ENCODE results near the gene CD276.
"Not testable (repeated sequence)": the region's sequence is repeated elsewhere in the genome, so short reads cannot be mapped to it uniquely, and the experiment has no call there.

Gene CD276

DNA sequence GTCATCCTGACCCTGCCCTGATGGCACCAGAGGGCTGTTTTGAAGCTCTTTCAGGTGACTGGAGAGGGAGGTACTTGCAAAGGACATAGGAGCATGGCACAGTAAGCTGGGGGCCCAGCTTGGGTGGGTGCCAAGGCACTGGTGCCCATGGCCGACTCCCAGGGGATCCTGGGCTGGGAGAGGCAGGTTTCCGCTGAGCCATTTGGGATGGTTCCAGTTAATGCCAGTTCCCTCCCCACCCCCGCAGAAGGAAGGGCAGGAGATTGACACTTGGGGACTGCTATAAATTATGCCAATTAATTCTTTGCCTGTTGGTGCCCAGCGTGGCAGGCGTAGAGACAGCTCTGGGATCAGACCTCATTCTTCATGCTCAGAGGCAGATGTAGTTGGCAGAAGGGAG lies 26.1 kb downstream of the CD276 start:
- DNase-seq, result no peak

DNA sequence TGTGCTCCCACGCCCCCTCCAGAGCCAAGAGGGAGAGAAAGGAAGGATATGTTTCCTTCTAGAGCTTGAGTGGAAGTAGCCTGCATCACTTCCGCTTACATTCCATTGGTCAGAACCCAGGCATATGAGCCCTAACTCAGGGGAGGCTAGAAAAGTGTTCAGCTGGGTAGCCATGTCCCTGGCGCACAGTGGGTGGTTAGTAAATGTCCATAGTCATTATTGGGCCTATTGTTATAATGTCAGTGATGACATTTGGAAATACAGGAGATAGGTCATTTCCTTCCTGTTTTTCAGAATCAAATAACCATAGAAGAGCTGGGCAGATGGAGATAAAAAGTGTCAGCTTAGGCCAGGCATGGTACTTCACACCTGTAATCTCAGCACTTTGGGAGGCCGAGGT lies 27.3 kb downstream of the CD276 start:
- no peak for DNase-seq

DNA sequence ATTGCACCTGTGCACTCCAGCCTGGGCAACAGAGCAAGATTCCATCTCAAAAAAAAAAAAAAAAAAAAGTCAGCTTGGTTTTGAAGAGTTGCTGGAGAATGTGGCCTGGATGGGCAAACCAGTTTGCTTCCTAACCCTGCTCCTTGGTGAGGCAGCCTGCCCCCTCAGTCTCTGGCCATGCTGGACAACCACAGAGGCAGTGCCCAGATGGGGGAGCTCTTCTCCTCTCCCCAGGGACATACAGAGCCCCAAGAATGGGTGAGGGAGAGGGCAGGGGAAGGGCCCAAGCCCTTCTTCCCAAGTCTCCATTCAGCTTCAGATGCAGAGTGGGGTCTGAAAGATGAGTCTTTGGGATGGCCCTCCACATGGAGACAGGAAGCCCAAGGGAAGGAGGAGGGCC lies 27.9 kb downstream of the CD276 start:
- no peak for DNase-seq

DNA sequence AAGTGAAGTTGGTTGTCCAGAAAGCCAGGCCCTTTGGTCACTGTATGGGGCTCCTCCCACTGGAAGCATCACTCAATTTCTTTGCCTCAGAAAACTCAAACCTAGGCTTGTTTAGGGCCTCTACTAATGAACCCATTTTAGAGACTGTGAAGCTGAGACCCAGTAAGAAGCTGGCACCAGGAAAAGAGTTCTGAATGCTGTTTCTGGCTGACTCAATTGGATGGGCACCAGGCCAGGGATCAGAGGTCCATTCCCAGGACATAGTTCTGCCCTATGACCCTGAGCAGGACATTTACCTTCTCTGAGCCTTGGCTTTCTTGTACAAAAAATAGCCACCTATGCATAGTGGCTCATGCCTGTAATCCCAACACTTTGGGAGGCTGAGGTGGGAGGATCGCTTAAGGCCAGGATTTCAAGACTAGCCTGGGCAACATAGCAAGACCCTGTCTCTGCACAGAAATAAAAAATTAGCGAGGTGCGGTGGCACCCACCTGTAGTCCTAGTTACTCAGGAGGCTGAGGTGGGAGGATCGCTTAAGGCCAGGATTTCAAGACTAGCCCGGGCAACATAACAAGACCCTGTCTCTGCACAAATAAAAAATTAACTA lies 30.6 kb downstream of the CD276 start:
- DNase-seq, result no peak

DNA sequence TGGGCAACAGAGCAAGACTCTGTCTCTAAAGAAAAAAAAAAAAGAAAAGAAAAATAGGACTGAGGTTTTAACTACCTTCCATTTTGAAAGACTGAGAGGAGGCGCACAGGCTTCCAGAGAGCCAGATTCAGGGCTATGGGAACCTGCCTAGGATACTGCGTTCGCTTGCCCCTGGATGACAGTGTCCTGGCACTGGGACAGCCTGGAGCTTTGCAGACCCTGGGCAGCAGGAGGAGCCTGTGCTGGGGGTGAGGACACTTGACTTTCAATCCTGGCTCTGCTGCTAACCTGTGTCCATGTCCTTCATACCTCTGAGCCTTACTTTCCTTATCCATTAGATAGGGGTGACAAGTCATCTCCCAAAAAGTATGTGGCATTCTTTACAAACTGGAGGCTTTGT lies 31.2 kb downstream of the CD276 start:
- no peak for DNase-seq

DNA sequence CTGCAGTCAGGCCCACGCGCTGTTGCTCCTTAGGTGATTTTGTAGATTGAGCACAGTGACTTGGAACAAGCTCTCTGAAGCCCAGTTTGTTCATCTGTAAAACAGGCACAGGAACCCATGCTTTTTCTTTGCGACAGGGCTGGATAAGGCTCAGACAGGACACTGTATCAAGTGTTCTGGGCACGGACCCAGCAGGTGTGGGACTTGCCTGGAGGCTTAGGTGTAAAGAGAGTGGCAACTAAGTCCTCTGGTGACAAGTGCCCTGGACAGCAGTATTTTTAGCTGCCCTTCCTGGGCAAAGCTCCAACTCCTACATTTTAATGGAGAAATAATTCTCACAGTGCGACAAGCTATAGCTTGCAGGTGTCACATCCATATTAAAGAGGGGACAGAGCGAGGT lies 32.2 kb downstream of the CD276 start:
- no peak for DNase-seq

DNA sequence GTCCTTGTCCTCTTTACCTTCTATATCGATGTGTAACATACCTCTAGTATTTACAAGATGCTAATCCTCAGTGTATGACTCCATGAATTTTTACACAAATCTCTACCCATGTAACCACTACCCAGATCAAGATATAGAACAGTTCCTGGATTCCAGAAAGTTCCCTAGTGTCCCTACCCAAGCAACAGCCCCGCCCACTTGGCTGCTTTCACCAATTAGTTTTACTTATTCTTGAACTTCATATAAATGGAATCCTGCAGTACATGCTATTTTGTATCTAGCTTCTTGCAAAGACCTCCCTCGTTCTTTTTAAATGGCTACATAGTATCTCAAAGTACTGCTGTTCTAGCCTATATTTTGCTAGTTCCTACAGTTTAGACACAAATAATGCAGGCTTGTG lies 33.0 kb downstream of the CD276 start:
- DNase-seq, result no peak

DNA sequence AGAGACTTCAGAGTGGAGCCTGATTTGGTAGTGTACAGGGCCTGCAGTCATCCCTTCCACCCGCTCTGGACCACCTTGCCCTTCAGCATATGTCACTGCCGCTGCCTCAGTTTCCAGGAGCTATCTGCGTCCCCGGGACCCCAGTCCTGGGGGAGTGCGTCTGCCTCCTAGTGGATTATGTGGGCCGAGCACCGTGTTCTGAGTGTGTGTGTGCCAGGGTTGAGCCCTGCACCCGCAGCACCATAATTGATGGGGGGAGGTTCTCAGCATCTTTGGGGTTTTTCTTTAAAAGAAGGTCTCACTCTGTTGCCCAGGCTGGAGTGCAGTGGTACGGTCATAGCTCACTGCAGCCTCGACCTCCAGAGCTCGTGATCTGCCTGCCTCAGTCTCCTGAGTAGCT lies 33.6 kb downstream of the CD276 start:
- no peak for DNase-seq

DNA sequence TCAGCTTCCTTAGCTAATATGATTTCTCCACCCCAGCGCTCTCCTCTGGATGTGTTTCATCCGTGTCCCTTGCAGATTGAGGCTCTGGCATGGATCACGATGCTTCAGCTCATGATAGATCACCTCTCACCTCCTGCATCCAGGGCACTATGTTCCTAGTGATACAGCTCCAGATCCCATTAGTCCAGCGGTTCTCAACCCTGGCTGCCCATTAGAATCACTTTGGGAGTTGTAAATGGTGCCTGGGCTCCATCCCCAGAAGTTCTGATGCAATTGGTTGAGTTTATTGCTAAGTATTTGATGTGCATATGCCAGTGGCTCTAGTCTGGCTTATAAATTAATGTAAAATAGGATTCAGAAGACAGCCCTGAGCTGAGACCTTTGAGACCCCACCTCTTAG lies 34.5 kb downstream of the CD276 start:
- DNase-seq, result no peak

DNA sequence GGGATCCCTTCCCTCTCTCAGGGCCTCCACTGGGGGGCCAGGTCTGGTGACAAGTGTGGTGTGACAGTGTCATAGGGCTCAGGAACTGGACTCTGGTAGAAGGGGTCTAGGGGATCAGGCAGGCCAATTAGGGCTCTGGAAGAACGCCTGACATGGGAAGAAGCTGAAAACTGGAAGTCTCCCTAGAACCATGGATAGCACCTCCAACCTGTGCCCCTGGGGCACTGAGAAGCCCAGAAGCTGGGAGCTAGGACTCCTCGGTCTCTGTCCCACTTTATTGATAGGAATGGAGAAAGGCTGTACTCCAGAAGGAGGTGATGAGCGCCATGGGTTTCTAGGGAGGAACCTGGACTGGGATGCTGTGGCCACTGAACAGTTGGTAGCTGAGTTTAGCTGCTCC lies 38.2 kb downstream of the CD276 start:
- no peak for DNase-seq

DNA sequence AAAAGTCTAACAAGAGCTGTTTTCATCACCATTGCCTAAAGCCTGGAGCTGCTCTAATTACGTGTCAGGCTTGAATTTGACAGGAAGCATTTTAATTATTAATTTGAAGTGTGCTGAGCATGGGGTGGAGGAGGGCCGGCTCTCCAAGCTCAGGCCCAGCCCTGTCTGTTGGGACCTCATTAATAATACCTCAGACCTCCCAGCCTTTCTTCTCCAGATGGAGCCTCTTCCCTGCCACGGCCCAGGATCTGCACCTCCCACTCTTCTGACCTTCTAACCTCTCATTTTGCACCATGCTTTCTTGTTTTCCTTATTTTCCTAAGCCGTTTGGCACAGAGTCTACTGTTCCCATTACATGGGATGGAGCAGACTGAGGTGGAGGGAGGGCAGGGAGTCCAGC lies 39.0 kb downstream of the CD276 start:
- DNase-seq, result no peak

DNA sequence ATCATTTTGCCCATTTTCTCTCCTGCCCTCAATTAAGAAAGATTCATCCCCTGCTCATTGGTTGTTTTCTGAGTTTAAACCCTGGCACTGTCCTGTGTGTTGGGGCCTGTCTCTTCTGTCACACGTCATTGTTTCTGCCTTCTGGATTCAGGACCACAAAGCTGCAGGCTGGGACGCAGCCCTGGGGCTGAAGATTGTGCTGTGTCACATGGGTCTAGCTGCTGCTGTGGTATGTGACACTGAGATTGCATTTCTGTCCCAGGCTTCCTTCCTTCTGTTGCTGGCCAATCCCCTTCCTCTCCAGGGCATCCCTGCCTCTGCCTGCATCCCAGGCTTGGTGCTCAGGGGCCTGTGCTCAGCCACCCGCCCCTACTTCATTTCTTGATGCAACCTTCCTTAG lies 40.0 kb downstream of the CD276 start:
- DNase-seq, result no peak

DNA sequence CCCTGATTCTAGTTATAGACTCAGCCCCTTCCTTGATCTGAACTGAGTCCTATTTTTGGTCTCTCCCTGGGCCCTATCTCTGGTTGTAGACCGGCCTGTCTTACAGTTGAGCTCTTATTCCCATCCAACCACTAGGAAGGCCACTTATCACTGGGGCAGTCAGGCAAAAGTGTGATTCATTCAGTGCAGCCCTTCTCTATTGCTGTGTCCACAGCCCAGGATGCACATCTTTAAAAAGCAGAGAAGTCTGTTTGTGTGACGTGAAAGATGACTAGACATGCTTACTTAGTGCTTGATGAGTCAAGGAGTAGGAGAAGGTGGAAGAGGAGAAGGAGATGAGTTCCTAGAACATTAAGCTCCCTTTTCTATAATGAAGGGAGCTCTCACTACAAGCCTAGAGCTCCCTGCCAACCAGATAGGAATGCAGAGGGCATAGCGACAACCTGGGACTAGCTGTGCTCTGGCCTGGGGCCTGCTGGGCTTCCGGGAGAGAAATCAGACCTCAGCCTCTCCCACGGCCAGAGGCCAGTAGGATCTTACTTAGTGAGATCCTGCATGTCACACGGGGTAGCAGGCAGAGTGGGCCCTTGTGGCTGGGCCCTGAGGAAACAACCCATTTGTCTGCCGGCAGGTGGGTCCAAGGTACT lies 43.3 kb downstream of the CD276 start:
- DNase-seq, result no peak

DNA sequence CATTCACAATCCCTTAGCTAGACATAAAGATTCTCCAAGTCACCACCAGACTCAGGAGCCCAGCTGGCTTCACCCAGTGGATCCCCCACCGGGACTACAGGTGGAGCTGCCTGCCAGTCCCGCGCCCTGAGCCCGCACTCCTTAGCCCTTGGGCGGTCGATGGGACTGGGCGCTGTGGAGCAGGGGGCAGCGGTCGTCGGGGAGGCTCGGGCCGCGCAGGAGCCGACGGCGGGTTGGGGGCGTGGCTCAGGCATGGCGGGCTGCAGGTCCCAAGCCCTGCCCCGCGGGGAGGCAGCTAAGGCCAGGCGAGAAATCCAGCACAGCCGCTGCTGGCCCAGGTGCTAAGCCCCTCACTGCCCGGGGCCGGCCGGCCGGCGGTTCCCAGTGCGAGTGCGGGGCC lies 47.9 kb downstream of the CD276 start:
- not testable (repeated sequence) for DNase-seq

DNA sequence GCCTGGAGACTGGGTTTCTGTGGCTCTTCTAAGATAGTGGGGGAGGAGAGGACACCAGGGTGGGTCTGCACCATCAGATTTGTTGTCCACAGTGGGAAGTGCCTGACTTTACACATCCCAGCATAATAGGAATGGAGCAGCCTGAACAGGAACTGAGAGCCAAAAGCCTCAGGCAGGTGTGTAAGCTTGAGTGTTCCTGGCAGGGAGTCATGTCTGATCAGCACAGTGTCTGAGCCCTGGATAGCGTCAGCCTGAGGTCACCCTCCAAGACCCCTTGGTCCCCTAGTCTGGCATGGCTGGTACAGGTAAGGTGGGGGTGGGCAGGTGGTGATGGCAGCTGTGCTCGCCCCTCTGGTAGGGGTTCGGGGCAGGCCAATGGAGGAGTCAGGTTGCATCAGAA lies 48.7 kb downstream of the CD276 start:
- DNase-seq, result no peak

DNA sequence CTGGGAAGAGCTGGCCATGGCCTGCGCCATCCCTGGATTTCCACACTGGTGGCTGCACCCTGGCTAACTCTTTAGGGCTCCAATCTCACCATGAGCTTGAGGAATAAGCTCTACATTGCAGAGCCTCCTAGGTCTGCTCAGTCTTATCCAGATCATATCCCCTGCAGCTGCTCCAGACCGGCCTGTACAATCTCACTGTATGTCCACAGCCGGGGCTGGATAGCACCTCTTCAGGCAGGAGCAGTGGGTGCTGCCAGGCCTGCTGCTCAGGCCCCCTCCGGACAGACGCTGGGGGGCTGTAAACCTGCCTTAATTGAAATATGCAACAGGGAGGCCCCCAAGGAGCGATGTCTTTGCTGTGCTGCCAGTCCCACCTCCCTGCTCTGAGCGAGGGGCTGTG lies 53.4 kb downstream of the CD276 start:
- DNase-seq, result no peak

DNA sequence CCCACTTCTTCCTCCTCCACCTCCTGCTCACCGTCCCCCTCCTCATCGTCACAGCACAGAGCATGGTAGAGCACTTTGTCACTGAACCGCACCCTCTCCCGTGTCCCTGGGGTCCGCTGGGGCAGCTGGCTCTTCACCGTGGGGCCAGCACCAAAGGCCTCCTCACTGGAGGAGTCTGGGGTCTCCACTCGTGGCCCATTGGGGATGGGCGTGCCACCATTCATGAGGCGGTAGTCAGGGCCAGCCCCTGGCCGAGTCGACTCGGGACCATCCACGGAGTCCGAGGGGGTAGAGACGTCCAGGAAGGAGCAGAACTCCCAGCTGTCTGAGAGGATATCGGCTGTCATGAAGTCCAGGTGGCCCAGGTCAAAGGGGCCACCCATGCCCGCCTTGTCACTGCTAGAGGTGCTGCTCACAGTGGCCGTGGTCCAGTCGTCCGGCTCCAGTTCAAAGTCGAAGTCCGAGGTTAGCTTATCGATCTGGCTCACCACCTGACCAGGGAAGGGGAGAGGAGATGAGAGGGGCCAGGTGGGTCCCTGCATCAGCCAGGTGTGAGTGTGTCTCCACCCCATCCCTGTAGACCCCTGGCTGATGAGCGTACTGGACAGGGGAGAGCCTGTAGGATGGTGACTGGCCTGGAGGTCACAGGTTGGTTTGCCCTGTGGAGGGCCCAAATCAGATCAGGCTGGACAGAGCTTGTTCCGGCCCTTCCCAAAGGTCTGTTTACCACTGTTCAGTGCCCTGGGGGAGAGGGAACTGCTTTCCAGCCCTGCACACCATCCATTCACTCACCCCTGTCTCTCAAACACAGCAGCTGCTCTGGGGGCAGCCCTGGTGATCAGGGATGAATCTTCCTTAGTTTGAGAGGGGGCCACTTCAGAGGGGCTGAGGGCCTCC lies 56.2 kb downstream of the CD276 start:
- DNase-seq, result no peak

DNA sequence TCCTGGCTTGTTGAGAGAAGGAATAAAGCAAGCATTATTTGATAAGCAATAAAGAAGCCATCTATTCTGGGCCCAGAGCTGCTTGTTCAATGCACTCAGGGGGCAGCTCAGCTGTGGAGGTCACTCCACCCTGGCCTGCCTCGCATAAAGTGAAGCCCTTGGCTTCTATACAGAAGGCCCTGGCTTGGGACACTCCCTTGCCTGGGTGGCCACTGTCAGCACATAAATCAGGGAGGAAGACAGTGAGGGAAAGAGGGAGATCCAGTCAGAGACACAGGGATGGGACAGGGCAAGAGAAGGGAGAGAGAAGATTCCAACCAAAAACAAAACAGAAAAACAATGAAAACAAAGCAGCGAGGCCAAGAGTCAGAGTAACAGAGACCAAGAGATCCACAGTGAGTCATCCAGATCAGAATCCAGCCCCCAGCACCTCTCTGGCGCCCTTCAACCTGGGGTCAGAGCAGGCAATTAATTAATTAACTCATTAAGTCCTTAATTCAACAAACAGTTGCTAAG lies 57.2 kb downstream of the CD276 start:
- DNase-seq, result no peak

DNA sequence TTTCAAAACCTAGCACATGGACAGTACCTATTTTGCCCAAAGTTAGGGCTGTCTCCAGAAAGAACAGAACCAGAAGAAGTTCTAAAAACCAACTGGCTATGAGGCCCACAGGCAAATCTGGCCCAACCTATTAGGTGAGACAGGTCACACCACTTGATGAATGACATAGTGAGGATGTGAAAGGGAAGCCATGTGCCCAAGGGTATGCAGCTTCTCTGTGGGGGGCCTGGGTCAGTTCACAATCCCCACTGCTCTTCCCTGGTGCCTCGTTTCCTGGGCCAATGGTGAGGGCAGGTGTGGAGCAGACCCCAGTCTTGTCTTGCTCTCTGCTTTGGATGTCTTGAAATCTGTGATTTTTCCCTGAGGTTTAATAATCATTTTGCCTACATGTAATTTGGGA lies 60.1 kb downstream of the CD276 start:
- no peak for DNase-seq

DNA sequence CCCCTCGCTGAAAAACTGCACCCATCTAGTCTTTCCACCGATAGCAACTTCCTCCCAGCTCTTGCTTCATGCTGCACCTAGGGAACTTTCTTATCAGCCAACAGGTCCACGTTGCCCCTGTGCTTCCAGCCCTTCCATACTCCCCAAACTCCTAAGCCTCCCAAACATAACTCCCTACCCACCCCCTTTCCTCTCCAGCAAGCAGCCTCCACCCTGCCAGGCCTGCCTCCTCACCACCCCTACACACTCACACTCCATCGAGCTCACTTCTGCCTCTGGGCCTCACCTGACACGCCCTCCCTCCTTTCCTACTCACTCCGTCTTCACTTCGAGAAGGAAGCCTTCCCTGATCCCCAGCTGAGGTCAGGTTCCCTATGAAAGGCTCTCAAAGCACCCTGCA lies 60.9 kb downstream of the CD276 start:
- no peak for DNase-seq

DNA sequence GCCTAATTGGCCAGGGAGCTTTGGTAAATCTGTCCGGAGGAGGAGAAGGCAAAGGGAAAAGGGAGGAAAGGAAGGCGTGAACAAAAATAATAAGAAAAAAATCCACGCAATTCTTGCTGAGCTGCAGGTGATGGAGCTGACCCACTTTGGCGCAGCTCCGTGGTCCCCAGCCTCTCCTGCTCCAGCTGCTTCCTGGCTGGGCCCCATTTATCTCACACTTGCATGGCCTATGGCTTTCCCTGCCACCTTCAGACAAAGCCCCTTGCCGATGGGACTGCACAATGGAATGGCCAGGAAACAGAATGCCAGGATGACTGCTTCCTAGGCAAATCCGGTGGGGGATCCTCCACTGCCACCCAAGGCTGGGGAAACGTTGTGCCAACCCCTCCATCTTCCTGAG lies 62.1 kb downstream of the CD276 start:
- no peak for DNase-seq

DNA sequence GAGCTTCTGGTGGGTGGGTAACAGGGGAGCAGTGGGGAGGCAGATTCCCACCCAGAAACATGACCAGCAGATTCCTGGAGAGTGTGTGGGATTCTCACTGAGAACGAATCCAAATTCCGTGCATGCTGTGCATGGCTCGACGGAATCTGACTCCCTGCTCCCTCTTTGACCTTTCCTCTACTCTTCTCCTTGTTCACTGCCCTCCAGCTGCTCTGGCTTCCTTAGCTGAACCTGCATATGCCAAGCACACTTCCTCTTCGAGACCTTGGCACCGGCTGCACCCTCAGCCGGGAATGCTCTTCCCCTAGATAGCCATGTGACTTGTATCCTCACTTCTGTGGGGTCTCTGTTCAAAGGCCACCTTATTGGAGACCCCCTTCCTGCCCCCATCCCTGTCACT lies 62.7 kb downstream of the CD276 start:
- DNase-seq, result no peak

DNA sequence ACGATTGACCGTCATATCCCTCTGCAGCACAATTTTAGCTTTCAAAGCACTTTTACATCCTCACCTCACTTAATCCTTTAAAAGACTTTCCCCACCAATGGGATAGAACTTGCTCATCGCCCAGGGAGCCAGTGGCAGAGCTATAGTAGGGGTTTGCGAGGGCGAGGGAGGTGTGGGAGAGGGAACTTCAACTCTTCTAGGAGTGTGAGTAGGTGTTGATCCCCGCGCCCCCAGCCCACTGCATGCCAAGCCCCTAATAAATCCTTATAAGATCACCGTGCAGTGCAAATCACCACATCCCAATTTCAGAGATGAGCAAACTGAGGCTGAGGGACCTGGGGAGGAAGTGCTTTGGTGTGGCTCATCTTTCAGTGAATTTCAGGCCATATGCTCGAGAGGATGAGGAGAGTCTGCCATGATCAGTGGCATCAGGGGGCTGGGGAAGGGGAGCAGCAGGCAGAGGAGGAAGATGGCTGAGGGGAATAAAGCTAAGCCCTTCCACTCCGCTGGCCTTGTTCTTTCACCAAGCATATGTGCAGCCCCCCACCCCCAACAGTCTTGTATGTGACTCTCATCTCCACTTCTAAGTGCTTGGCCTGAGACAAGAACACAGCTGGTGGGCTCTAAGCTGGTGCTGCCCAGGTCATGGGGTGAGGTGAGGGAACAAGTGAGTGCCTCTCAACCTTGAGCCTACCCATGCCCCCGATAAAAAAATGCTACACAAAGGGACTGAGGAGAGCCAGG lies 63.8 kb downstream of the CD276 start:
- no peak for DNase-seq
